ENCODE data around the gene PNPT1. TPM values are rescaled to one million over a fixed set of nuclear protein-coding genes. Genes with fewer than 3 reads are reported as not detected.

PNPT1 gene
- total RNA-seq, 1 donor from 2014 or later: 26.8 TPM

- Histone ChIP-seq H3K27me3 (no peaks in the 10 kb centered on the region), H3K9me3 (no peaks in the 10 kb centered on the region), H3K27ac (no peak overlapping the region), H3K36me3 (peaks cover 54% of the 10 kb centered on the region), H3K4me1 (no peaks in the 10 kb centered on the region), H3K4me3 (no peak overlapping the region)
- no peak for DNase-seq
- intact Hi-C loops (cut with DNase I): no loop called here
- TF ChIP-seq, protein P1, sequence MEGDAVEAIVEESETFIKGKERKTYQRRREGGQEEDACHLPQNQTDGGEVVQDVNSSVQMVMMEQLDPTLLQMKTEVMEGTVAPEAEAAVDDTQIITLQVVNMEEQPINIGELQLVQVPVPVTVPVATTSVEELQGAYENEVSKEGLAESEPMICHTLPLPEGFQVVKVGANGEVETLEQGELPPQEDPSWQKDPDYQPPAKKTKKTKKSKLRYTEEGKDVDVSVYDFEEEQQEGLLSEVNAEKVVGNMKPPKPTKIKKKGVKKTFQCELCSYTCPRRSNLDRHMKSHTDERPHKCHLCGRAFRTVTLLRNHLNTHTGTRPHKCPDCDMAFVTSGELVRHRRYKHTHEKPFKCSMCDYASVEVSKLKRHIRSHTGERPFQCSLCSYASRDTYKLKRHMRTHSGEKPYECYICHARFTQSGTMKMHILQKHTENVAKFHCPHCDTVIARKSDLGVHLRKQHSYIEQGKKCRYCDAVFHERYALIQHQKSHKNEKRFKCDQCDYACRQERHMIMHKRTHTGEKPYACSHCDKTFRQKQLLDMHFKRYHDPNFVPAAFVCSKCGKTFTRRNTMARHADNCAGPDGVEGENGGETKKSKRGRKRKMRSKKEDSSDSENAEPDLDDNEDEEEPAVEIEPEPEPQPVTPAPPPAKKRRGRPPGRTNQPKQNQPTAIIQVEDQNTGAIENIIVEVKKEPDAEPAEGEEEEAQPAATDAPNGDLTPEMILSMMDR (IDR thresholded peaks at IDR 0.05): no peak
- no peak for ATAC-seq
These were observed 108.1 kb downstream of the PNPT1 start for GRCh38 chr2:55585451-55586080.

Other genes with a start within 250 kb of the PNPT1 start
- 27.1 TPM for gene CFAP36, start 174.1 kb downstream of the PNPT1 start, total RNA-seq
- 65.5 TPM for gene PPP4R3B, start 76.2 kb downstream of the PNPT1 start, total RNA-seq
- gene EFEMP1, start 229.9 kb upstream of the PNPT1 start, total RNA-seq: 301 TPM